NT2/D1 (cell line): ENCODE measurements around the gene SRP9.

Source experiments
- YY1 ChIP-seq: IDR thresholded peaks from 2 replicates; pipeline ENCODE4 v1.6.1; 2011; ENCODE audit not compliant: insufficient read length, insufficient read depth
- ZNF274 ChIP-seq: IDR thresholded peaks from 2 replicates; pipeline ENCODE4 v1.6.1; 2011; ENCODE audit warnings: mild to moderate bottlenecking, low read depth, low read length

DNA sequence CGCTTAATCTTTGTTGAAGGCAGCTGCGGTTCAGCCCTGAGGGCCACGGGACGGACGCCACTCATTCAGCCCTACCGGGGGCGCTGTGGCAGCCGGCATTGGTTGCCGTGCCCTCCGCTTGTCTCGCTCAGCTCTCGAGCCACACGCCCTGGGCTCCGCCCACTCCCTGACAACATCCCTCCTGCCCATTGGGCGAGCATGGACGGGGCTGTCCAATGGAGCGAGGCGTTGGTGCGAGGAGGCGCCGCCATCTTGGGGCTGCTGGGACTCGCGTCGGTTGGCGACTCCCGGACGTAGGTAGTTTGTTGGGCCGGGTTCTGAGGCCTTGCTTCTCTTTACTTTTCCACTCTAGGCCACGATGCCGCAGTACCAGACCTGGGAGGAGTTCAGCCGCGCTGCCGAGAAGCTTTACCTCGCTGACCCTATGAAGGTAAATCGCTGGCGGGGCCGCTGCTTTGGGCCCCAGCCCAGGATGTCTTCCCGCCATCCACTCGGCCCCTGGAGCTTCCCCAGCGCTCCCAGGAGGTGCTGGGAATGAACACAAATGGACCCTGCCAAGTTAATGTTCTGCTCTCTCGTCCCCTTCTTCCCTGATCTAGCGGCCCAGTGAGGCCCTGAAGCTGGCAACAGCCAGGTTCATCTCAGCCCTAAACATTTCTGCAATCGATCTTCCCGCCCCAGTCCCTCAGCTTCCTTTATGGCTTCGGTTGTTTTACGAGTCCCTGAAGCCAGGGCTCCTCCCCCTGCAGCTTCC, at the start of gene SRP9:
- TF ChIP-seq ZNF274 (no peak), YY1 (peak; percentile 92)
